GM23248 (cell line): Measurements from ENCODE around the gene KCNQ4. TPM values are rescaled to one million over a fixed set of nuclear protein-coding genes. Genes with fewer than 3 reads are reported as not detected.

Source experiments
- DNase-seq: peaks from one replicate; pipeline ENCODE4 v3.0.0-alpha.2; 2015
- H2AFZ ChIP-seq: fragments of 200-600 bp; sonication (generic); 2 replicates; pipeline ENCODE4 v1.6.1; 2016; ENCODE audit warnings: antibody characterized with exemption
- H3F3A ChIP-seq: fragments of 200-600 bp; sonication (generic); 2 replicates; pipeline ENCODE4 v1.6.1; 2016; ENCODE audit warnings: mild to moderate bottlenecking, antibody characterized with exemption, mixed run types; ENCODE audit not compliant: insufficient read depth
- H3K27ac ChIP-seq: fragments of 200-600 bp; sonication (generic); 2 replicates; pipeline ENCODE4 v1.5.1; 2016; ENCODE audit warnings: mild to moderate bottlenecking
- H3K27me3 ChIP-seq: fragments of 200-600 bp; sonication (generic); replicated peaks from 2 replicates; pipeline ENCODE4 v1.6.1; 2016; ENCODE audit warnings: mild to moderate bottlenecking; ENCODE audit not compliant: insufficient read depth
- H3K36me3 ChIP-seq: fragments of 200-600 bp; sonication (generic); 2 replicates; pipeline ENCODE4 v1.6.1; 2016; ENCODE audit warnings: low read depth, mild to moderate bottlenecking
- H3K4me1 ChIP-seq: fragments of 200-600 bp; sonication (generic); 2 replicates; pipeline ENCODE4 v1.6.1; 2016; ENCODE audit warnings: mild to moderate bottlenecking; ENCODE audit not compliant: insufficient read depth
- H3K4me2 ChIP-seq: fragments of 200-600 bp; sonication (generic); one replicate; pipeline ENCODE4 v1.6.1; 2016; ENCODE audit warnings: mild to moderate bottlenecking; ENCODE audit not compliant: unreplicated experiment
- H3K4me3 ChIP-seq: fragments of 200-600 bp; sonication (generic); 2 replicates; pipeline ENCODE4 v1.5.1; 2016; ENCODE audit warnings: mild to moderate bottlenecking
- H3K79me2 ChIP-seq: fragments of 200-600 bp; sonication (generic); 2 replicates; pipeline ENCODE4 v1.6.1; 2016; ENCODE audit warnings: mild to moderate bottlenecking; ENCODE audit not compliant: insufficient read depth
- H3K9ac ChIP-seq: fragments of 200-600 bp; sonication (generic); 2 replicates; pipeline ENCODE4 v1.6.1; 2016; ENCODE audit warnings: mild to moderate bottlenecking
- H3K9me2 ChIP-seq: fragments of 200-600 bp; sonication (generic); 2 replicates; pipeline ENCODE4 v1.6.1; 2016; ENCODE audit warnings: mixed run types, mild to moderate bottlenecking, moderate library complexity; ENCODE audit not compliant: insufficient read depth
- H3K9me3 ChIP-seq: fragments of 200-600 bp; sonication (generic); one replicate; pipeline ENCODE4 v1.6.1; 2017; ENCODE audit warnings: low read depth
- H4K20me1 ChIP-seq: fragments of 200-600 bp; sonication (generic); 2 replicates; pipeline ENCODE4 v1.6.0; 2016; ENCODE audit not compliant: insufficient read depth
- EZH2 ChIP-seq: fragments of 200-600 bp; sonication (generic); IDR thresholded peaks from 2 replicates; pipeline ENCODE4 v1.6.1; 2018; ENCODE audit warnings: antibody characterized with exemption, mild to moderate bottlenecking; ENCODE audit not compliant: insufficient read depth, poor library complexity, severe bottlenecking
- EZH2phosphoT487 ChIP-seq: fragments of 200-600 bp; sonication (generic); IDR thresholded peaks from 2 replicates; pipeline ENCODE4 v1.6.1; 2018; ENCODE audit warnings: antibody characterized with exemption, moderate library complexity, mild to moderate bottlenecking, low read depth; ENCODE audit not compliant: insufficient read depth
- WGBS, 2 experiments: methylation state at CpG; one replicate each; pipeline ENCODE4 v1.1.6; 2015 to 2017; ENCODE audit warnings: low lambda C conversion rate in 2 of 2, low coverage in 1 of 2; ENCODE audit errors: missing lambda C conversion rate in 2 of 2; 5-methylcytosine and 5-hydroxymethylcytosine counted together
- in situ Hi-C: fragments of 300-500 bp; cut with MboI; formaldehyde crosslinking; loops from 2 replicates; pipeline ENCODE4 v1.15.0; 2020
- polyA plus RNA-seq: library from polyadenylated mRNA; unstranded; fragments of >200 nt; fragmentation: Nextera tagmentation; extraction: Ambion mirVana; gene quantifications from 2 replicates; pipeline ENCODE4 v1.2.1, GENCODE V29; 2016
- total RNA-seq: library from RNA; depleted of rRNA; stranded (reverse); fragments of >200 nt; shearing (Covaris generic); gene quantifications from 2 replicates; pipeline ENCODE4 v1.2.3, GENCODE V29; 2014

KCNQ4 gene
- total and polyA plus RNA-seq, 2 experiments from 2014 or later, result not detected

DNA sequence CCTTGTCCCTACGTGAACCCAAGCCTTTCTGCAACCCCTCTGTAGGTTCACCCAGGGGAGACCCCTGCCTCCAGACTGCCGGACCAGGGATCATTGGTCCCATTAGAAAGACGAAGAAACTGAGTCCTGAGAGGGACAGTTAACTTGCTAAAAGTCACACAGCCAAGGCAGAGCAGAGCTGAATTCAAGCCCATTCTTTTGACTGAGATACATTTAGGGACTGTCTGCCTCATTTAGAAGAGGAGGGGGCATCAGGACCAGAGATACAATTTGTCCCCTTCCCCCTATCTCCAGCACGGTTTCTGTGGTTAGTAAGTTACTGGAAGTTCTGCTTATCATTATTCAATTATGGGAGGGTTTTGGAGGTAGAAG lies 19.1 kb downstream of the KCNQ4 start:
- no peaks in the 10 kb centered on the region for H3K9me3 ChIP-seq
- no peak overlapping the region for H3K27ac ChIP-seq
- H4K20me1 ChIP-seq, result no peaks in the 10 kb centered on the region
- 0 out of 2 replicates have a peak, but pooled peaks cover 10% of the 10 kb centered on the region for H3K27me3 ChIP-seq
- 0 out of 2 replicates have a peak, but pooled peaks cover 14% of the 10 kb centered on the region for H3F3A ChIP-seq
- no peak for TF ChIP-seq EZH2phosphoT487
- no peak overlapping the region for H3K9ac ChIP-seq
- H3K36me3 ChIP-seq, result no peaks in the 10 kb centered on the region
- WGBS, 2 experiments, result 50 to 53% methylated on average over 4 of the region's 4 CpGs
- DNase-seq, result no peak
- no peak overlapping the region for H3K4me2 ChIP-seq
- H3K4me1 ChIP-seq, result 0 out of 2 replicates have a peak, but pooled peaks cover 5% of the 10 kb centered on the region
- H3K79me2 ChIP-seq, result no peaks in the 10 kb centered on the region
- no peaks in the 10 kb centered on the region for H3K9me2 ChIP-seq
- in situ Hi-C loops, result no loop called here
- no peak overlapping the region for H2AFZ ChIP-seq
- no peak overlapping the region for H3K4me3 ChIP-seq

DNA sequence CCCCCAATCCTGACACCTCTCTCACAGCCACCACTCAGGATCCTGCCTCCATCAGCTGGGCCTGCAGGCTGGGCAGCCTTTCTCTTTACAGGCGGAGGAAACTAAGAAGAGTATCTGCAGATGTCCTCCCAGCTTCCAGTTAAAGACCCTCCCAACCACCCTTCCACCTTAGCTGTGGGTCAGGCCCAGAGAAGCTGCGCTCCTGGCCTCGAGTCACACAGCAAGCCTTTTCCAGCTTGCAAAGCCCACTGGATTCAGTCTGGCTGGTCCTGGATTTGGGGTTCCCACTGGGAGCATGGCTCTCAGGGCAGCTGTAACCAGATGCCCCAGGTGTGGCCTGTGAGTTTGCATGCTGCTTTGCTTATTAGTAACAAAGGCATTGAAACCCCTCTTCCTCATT lies 19.9 kb downstream of the KCNQ4 start:
- Histone ChIP-seq H3K79me2 (no peaks in the 10 kb centered on the region), H3K4me2 (no peak overlapping the region), H4K20me1 (no peaks in the 10 kb centered on the region), H3K4me3 (no peak overlapping the region), H3K9me3 (no peaks in the 10 kb centered on the region), H3K27me3 (0 out of 2 replicates have a peak, but pooled peaks cover 10% of the 10 kb centered on the region), H3K4me1 (0 out of 2 replicates have a peak, but pooled peaks cover 5% of the 10 kb centered on the region), H2AFZ (no peak overlapping the region), H3F3A (0 out of 2 replicates have a peak, but pooled peaks cover 14% of the 10 kb centered on the region), H3K27ac (no peak overlapping the region), H3K9me2 (no peaks in the 10 kb centered on the region), H3K36me3 (no peaks in the 10 kb centered on the region), H3K9ac (no peak overlapping the region)
- 69 to 75% methylated on average over 3 of the region's 3 CpGs for WGBS, 2 experiments
- TF ChIP-seq EZH2phosphoT487 (no peak), EZH2 (no peak)
- no peak for DNase-seq
- in situ Hi-C loops, result no loop called here

DNA sequence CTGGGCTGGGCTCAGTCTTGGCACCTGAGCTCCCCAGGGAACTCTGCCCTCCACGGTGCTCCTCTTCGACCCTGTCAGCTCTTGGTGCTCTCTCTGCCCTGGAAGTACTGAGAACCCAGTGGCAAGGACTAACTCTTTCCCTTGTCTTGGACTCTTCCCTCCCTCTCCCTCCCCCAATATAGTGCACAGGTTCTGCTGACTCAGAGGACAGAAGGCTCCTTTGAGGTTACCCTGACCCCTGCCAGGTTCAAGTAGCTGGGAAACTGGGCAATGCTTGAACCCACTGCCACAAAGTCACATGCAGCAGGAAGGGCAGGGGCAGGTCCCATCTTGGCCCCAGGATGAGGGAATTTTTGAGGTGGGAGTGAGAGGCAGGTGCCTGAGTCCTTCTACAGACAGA lies 20.3 kb downstream of the KCNQ4 start:
- DNase-seq, result no peak

DNA sequence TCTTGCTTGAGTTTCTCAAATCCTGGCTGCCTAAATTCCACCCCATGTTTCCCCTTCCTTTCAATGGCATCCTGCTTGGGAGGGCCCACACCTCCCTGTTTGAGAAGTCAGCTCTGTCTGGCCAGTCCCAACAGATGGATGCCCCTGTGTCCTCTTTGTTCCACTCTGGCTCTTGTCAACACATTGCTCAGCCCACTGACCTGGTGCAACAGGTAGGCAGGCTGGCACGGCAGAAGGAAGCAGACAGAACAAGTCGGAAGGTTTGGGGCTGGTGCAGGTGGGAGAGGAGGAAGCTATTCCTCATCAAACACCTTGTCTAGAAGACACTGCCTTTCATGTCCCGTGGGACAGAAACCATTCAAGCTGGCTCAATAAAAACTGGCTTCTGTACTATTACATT lies 22.7 kb downstream of the KCNQ4 start:
- Histone ChIP-seq H3F3A (0 out of 2 replicates have a peak, but pooled peaks cover 14% of the 10 kb centered on the region), H3K9me3 (no peaks in the 10 kb centered on the region), H3K9ac (no peak overlapping the region), H3K4me1 (0 out of 2 replicates have a peak, but pooled peaks cover 5% of the 10 kb centered on the region), H3K27me3 (peaks cover 10% of the 10 kb centered on the region; the same call in 1 of the 2 replicates), H3K4me2 (no peak overlapping the region), H3K36me3 (no peaks in the 10 kb centered on the region), H2AFZ (no peak overlapping the region), H4K20me1 (no peaks in the 10 kb centered on the region), H3K27ac (no peak overlapping the region), H3K9me2 (no peaks in the 10 kb centered on the region), H3K4me3 (no peak overlapping the region), H3K79me2 (no peaks in the 10 kb centered on the region)
- in situ Hi-C loops, result no loop called here
- DNase-seq, result no peak
- 80 to 92% methylated on average over 3 of the region's 3 CpGs for WGBS, 2 experiments
- TF ChIP-seq EZH2 (no peak), EZH2phosphoT487 (no peak)

More for the DNA sequence above, 20.3 kb downstream of the KCNQ4 start:
- no peak overlapping the region for H2AFZ ChIP-seq
- H3K4me1 ChIP-seq, result 0 out of 2 replicates have a peak, but pooled peaks cover 5% of the 10 kb centered on the region
- in situ Hi-C loops, result no loop called here
- no peaks in the 10 kb centered on the region for H3K36me3 ChIP-seq
- H3K9ac ChIP-seq, result no peak overlapping the region
- H3K4me3 ChIP-seq, result no peak overlapping the region
- WGBS, 2 experiments, result 28 to 34% methylated on average over 2 of the region's 2 CpGs
- no peaks in the 10 kb centered on the region for H3K9me3 ChIP-seq
- 0 out of 2 replicates have a peak, but pooled peaks cover 10% of the 10 kb centered on the region for H3K27me3 ChIP-seq
- no peaks in the 10 kb centered on the region for H3K79me2 ChIP-seq
- H3K9me2 ChIP-seq, result no peaks in the 10 kb centered on the region
- TF ChIP-seq EZH2phosphoT487, result no peak
- no peak for TF ChIP-seq EZH2
- H3K4me2 ChIP-seq, result no peak overlapping the region
- H4K20me1 ChIP-seq, result no peaks in the 10 kb centered on the region
- no peak overlapping the region for H3K27ac ChIP-seq
- H3F3A ChIP-seq, result 0 out of 2 replicates have a peak, but pooled peaks cover 14% of the 10 kb centered on the region
